ENCODE measurements around the gene HSPB6.

Gene HSPB6

GRCh38 chr19:35764432-35765315, 7.8 kb upstream of the HSPB6 start:
- no peak for DNase-seq

- no peak for DNase-seq
These were observed 4.0 kb upstream of the HSPB6 start for GRCh38 chr19:35760711-35761349.

- DNase-seq: no peak
These were observed 2.9 kb upstream of the HSPB6 start for GRCh38 chr19:35759697-35760096.

GRCh38 chr19:35757749-35758608, 1.1 kb upstream of the HSPB6 start, which contains the start of gene PROSER3:
PROSER3 (plus strand) TSS chr19:35758176; CDS start chr19:35758216, 40 bp downstream.
- DNase-seq: peak; percentile 98

DNA sequence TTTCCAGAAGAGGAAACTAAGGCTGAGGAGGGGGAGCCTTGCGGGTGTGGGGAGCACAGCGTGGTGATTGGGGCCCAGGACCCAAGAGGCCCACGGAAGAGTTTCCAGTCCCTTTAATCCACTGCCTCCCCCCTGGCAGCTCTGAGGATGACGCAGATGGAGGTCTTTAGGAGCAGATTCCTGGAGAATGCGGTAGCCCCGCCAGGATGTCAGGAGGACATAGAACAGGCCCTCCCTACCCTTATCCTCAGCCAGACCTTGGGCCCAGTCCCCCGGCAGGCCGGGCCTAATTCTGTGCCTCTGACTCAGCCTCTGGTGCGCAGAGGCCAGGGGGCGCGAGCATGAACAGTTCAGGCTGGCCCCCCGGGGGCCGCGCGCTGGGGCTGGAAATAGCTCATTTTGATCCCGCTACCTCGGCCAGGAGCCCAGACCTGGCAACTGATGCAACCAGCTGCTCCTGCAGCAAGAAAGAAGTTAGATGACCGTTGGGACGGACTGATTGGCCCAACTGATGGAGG, 461 bp upstream of the HSPB6 start:
- DNase-seq: no peak

DNA sequence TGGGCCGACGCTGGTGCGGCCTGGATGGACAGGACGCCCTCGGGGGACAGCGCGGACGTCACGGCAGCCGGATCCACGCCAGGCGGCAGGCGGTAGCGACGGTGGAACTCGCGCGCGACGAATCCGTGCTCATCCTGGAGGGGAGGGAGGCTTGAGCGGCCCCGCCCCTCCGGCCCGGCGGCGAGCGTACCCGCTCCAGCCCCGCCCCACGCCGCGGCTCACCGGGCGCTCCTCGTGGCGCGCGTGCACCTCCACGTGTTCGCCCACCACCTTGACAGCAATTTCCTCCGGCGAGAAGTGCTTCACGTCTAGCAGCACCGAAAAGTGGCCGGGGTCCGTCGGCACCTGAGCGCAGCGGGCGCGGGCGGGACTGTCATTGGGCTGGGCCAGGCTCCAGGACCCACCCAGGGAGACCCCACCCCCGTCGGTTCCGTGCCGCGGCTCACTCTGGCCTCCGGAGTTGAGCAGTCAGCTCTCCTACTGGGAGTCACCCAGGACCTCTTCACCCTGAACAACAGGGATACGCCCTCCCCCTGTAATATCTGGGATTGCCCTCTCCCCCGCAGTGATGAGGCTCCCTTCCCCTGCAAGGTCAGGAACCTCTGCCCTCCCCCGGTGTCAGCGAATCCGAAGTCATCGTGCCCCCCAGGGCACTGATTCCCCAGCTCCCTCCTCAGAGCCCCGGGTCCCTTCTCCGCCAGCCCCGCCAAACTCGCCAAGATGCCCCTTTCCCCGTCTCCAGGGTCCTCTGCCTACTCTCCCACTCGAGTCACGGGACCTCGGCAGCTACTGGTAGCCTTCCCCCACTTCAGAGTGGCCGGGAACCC, 1.1 kb downstream of the HSPB6 start:
- peak; percentile 19 for DNase-seq

DNA sequence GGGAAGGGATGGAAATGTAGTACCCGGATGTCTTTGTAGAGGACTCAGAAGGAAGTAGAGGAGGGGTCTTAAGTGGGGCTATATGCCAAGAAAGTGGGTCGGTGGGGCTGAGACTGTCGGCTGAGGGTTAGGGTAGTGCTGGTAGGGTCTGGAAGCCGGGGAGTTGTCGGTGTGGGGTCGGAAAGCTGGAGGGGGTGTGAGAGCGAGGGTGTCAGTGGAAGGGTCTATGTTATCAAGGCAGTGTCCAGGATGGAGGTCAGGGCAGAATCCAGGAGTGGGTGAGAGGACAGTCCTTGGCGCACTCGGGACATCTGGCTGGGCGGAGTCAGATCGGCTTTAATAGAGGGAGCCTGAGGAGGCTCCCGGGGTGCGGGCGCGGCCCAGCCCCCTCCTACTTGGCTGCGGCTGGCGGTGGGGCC, 1.7 kb downstream of the HSPB6 start:
- no peak for DNase-seq

- no peak for DNase-seq
These were observed 2.3 kb downstream of the HSPB6 start for GRCh38 chr19:35754370-35755130.

DNA sequence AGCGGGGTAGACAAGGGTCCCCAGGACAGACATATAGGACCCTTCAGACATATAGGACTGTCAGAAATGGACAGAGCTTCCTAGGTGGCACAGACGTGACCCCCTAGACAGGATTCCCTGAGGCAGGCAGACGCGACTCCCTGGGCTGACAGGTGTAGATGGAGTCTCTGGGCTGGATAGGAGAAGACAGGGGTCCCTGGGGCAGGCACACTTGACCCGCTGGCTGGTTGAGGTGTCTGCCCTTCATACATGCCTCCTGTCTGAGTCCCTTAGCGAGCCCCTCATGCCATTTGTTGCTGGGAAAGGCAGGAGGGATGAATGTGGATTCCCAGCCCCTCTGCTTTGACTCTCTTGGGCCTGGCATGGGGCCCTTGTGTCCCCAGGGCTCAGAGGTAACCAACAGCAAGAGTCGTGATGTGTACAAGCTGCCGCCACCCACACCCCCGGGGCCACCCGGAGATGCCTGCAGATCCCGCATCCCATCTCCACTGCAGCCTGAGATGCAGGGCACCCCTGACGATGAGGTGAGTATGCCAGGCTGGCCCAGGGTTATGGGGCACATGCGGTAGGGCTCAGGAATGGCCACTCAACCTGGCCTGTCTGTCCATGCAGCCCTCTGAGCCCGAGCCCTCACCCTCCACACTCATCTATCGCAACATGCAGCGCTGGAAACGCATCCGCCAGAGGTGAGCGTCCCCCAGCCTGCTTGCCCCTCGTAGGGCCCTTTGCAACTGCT, 3.0 kb downstream of the HSPB6 start:
- no peak for DNase-seq

DNA sequence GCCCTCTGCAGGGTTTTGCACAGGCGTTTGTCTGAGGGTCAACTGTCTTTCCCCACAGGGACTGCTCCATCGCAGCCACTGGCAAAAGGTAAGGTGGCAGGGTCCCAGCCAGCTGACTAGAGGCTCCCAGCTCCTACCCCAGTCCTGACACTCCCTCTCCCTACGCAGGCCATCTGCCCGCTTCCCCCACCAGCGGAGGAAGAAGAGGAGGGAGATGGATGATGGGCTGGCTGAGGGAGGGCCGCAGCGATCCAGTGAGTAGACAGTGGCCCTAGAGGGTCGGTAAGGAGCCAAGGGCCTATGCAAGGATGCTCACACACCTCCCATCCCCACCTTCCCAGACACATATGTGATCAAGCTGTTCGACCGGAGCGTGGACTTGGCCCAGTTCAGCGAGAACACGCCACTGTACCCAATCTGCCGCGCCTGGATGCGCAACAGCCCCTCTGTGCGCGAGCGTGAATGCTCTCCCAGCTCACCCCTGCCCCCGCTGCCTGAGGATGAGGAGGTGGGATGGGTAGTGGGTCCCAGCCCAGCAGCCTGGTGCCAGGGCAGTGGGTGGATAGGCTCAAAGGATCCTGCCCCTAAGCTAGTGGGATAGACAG, 4.0 kb downstream of the HSPB6 start:
- DNase-seq: no peak

DNA sequence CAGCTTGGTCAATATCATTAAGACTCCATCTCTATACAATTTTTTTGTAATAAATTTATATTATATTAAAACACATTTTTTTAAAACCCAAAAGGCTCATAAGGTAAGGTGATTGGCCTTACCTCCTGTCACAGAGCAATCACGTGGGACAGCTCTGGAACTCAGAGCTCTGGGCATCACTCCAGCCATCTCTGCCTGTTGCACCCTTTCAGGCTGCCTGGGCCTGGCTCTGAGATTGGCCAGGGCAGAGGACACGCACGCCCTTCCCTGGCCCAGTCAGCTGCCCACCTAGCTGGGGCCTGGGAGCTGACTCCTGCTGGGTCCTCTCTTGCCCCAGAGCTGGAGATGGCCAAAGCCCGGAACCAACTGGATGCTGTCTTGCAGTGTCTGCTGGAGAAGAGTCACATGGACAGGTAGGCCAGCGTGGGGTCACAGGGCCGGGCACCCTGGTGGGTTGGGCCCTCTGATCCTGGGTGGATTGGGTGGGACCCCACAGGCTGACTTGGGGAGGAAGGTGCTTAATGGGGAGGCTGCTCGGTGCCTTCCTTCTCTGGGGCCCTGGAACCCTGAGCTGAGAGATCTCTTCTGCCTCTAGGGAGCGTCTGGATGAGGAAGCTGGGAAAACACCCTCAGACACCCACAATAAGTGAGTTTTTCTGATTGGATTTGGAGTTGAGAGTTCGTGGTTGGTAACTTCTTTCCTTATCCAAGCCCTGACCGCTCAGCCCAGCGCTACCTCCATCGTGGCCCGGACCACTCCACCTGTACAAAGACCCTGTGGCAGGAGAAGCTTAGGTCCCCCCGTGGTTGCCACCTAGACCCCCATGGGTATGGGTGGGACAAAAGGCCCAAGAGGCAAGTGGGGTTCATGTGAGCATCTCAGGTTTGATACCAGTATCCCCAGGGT, 4.7 kb downstream of the HSPB6 start:
- no peak for DNase-seq

- DNase-seq: no peak
These were observed 6.7 kb downstream of the HSPB6 start for GRCh38 chr19:35750167-35750566.

DNA sequence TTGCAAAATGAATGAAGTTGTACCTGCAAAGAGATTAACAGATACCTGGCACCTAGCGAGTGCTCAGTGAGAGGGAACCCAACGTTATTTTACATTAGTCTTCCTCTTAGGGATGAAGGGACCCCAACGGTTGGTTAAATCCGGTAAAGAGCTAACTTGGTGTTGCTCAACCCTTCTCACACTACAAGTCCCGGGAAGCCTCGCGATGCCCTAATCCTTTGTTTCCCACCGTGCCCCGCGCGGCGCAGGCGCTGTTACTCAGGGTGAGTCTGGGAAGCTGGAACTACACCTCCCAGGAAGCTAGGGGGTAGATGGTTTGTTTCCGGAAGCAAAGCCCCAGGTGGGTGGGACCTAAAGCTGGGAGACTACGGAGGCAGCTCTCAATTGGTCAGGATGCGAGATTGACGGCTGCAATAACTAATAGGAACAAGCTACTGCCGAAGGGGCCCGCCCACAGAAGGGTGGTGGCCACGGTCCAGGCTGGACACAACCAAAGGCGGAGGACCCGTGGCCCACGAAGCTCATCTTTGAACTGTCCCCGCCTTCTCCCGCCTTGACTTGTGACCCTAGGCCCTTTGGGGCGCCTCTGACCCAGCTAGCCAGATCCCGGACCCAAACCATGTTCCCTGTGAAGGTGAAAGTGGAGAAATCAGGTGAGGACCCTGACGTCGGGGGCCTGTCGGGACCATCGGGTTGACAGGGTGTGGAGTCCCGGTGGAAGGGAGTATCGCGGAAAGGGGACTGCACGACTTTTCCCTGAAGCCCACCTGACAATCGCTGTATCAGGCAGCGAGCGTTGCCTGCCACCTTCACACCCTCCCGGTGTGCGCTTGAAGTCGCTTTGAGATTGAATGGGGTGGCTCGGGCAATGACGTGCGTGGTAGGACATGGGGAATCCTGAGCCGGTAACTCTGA, 8.5 kb downstream of the HSPB6 start, which contains the start of gene LIN37:
Gene LIN37, plus strand, starts transcription at position 471 of the 915 bp plus-strand sequence. Its CDS starts 149 bp downstream, at position 620.
- DNase-seq: peak; percentile 99

DNA sequence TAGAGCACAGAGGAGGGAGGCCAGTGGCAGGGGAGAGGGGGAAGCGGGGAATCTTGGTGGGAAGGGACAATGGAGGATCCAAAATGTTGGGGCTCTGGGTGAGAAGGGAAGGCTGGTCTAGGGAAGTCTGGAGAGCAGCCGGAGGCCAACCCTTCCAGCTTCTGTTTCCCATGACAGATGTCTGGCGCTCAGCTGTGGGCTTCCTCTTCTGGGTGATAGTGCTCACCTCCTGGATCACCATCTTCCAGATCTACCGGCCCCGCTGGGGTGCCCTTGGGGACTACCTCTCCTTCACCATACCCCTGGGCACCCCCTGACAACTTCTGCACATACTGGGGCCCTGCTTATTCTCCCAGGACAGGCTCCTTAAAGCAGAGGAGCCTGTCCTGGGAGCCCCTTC, 10.3 kb downstream of the HSPB6 start:
- no peak for DNase-seq

DNA sequence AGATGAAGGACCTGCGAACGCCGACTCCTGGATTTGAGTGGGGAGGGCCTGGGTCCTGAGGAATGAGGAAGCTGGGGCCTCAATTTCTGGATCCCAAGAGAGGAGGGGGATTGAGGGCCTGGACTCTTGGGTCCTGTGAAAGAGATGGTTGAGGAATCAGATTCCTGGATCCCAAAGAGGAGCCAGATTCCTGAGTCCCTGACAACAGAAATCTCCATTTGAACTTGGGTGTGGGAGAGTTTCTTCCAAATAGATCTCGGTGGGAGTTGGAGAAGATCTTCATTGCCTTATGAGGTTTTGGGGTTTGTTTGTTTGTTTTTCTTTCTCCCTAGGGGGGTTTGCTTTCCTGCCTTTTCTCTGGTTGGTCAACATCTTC, 10.8 kb downstream of the HSPB6 start:
- no peak for DNase-seq

DNA sequence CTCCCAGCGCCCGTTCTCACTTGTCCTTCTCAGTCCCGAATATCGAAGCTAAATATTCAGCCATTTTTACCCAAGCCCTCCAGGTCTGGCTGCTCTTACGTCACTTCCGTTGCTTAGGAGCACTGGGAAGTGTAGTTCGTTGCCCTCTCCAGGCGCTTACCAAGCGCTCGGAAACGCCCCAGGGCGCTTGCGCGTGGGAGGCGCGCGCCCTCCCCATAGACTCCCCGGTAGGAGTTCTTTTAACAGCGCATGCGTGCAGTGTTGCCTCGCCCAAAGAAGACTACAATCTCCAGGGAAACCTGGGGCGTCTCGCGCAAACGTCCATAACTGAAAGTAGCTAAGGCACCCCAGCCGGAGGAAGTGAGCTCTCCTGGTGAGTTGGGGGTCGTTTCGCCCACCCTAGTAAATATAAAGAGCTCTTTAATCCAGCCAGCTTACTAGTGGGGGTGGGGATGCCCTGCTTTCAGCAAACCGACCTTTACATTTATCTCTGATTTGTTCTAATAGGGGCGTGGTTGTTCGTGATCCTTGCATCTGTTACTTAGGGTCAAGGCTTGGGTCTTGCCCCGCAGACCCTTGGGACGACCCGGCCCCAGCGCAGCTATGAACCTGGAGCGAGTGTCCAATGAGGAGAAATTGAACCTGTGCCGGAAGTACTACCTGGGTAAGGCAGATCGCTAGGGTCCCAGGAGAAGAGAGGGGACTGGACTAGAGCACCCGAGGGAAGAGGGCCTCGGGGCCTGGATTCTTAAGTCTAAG, 11.3 kb downstream of the HSPB6 start, which contains the start of the genes PSENEN and U2AF1L4:
Gene PSENEN, plus strand, starts transcription at position 324 of the 759 bp plus-strand sequence. Its CDS starts 280 bp downstream, at position 604.
Gene U2AF1L4, minus strand, starts transcription at position 91 of the 759 bp plus-strand sequence. Its CDS starts 27 bp downstream, at position 64.
- peak; percentile 93 for DNase-seq
